SU-DHL-6 (cell line): Measurements from ENCODE around the gene CLIP4.

Source experiments
- H2AFZ ChIP-seq: fragments of 200-600 bp; sonication (generic); 2 replicates; pipeline ENCODE4 v1.6.1; 2014; ENCODE audit warnings: low read depth, mild to moderate bottlenecking, moderate library complexity, mixed read lengths, antibody characterized with exemption, low read length; ENCODE audit not compliant: severe bottlenecking
- H3F3A ChIP-seq: fragments of 200-600 bp; shearing (Covaris generic); 2 replicates; pipeline ENCODE4 v1.6.0; 2016; ENCODE audit warnings: antibody characterized with exemption, mild to moderate bottlenecking; ENCODE audit not compliant: insufficient read depth
- H3K27ac ChIP-seq: fragments of 200-600 bp; sonication (generic); 2 replicates; pipeline ENCODE4 v1.5.1; 2016; ENCODE audit warnings: low read depth, mild to moderate bottlenecking, low read length, moderate library complexity, mixed read lengths
- H3K27me3 ChIP-seq: fragments of 200-600 bp; sonication (generic), shearing (Covaris generic); 2 replicates; pipeline ENCODE4 v1.6.0; 2014; ENCODE audit warnings: mild to moderate bottlenecking, low read length
- H3K36me3 ChIP-seq: fragments of 200-600 bp; sonication (generic); 2 replicates; pipeline ENCODE4 v1.6.1; 2014; ENCODE audit warnings: mild to moderate bottlenecking, low read length, mixed read lengths
- H3K4me2 ChIP-seq: fragments of 300-600, 200-600 bp; shearing (Covaris generic), sonication (generic); 2 replicates; pipeline ENCODE4 v1.6.0; 2014; ENCODE audit warnings: low read length, low read depth, mild to moderate bottlenecking; ENCODE audit not compliant: poor library complexity, severe bottlenecking
- H3K4me3 ChIP-seq: fragments of 200-600 bp; sonication (generic); 2 replicates; pipeline ENCODE4 v1.5.1; 2014; ENCODE audit warnings: antibody characterized with exemption, low read length, mild to moderate bottlenecking, mixed read lengths; ENCODE audit not compliant: insufficient read depth, poor library complexity, severe bottlenecking
- H3K79me2 ChIP-seq: fragments of 200-600 bp; sonication (generic); 2 replicates; pipeline ENCODE4 v1.6.1; 2014; ENCODE audit warnings: mild to moderate bottlenecking, low read length, moderate library complexity; ENCODE audit not compliant: insufficient read depth
- H3K9ac ChIP-seq: fragments of 200-600 bp; sonication (generic); 2 replicates; pipeline ENCODE4 v1.7.0; 2014; ENCODE audit warnings: mild to moderate bottlenecking, low read length
- H3K9me2 ChIP-seq: fragments of 200-600 bp; sonication (generic); replicated peaks from 2 replicates; pipeline ENCODE4 v1.6.1; 2014; ENCODE audit warnings: low read length; ENCODE audit not compliant: insufficient read depth
- H3K9me3 ChIP-seq: fragments of 200-600 bp; sonication (generic); 2 replicates; pipeline ENCODE4 v1.6.1; 2014; ENCODE audit warnings: low read length, mixed read lengths; ENCODE audit not compliant: insufficient read depth
- H4K20me1 ChIP-seq: fragments of 200-600 bp; sonication (generic); 2 replicates; pipeline ENCODE4 v1.6.1; 2014; ENCODE audit warnings: low read depth, mild to moderate bottlenecking, antibody characterized with exemption, low read length, moderate library complexity, mixed read lengths
- EZH2phosphoT487 ChIP-seq: fragments of 200-600 bp; sonication (generic), shearing (Covaris generic); conservative IDR thresholded peaks from 2 replicates; pipeline ENCODE4 v1.6.1; 2018; ENCODE audit warnings: mild to moderate bottlenecking, antibody characterized with exemption, low read length, moderate library complexity, mixed read lengths
- TF ChIP-seq, protein P1 (sequence below): fragments of 200-600 bp; sonication (generic); IDR thresholded peaks from one replicate; pipeline ENCODE4 v1.5.1; 2017; ENCODE audit warnings: antibody characterized with exemption, mild to moderate bottlenecking, low read length, moderate library complexity; ENCODE audit not compliant: insufficient read depth, poor library complexity, severe bottlenecking

CLIP4 gene

DNA sequence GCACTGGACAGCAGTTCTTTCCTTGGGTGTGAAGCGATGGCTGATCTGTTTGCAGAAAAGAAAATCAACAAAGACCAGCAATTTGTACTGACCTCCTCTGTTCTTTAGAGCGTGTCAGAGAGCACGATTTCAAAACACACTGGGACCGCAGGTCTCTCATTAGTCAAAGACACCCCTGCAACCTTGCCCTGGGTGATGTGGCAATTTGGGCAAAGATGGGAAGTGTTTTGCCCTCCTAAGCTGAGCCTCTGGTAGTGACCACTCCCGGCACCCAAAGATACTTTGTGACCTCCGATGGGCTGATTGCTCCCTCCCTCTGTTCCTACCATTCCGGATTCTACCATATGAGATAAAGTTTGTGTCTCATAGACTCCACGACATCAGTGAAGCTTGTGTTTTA is 18.2 kb upstream of the CLIP4 start:
- Histone ChIP-seq H3F3A (no peaks in the 10 kb centered on the region), H4K20me1 (no peaks in the 10 kb centered on the region), H3K36me3 (no peaks in the 10 kb centered on the region), H3K4me2 (no peak overlapping the region), H3K9me3 (no peaks in the 10 kb centered on the region), H2AFZ (no peak overlapping the region), H3K27ac (no peak overlapping the region), H3K4me3 (no peak overlapping the region), H3K9me2 (no peaks in the 10 kb centered on the region), H3K27me3 (no peaks in the 10 kb centered on the region), H3K79me2 (no peaks in the 10 kb centered on the region), H3K9ac (no peak overlapping the region)
- no peak for TF ChIP-seq EZH2phosphoT487
- TF ChIP-seq, protein P1, sequence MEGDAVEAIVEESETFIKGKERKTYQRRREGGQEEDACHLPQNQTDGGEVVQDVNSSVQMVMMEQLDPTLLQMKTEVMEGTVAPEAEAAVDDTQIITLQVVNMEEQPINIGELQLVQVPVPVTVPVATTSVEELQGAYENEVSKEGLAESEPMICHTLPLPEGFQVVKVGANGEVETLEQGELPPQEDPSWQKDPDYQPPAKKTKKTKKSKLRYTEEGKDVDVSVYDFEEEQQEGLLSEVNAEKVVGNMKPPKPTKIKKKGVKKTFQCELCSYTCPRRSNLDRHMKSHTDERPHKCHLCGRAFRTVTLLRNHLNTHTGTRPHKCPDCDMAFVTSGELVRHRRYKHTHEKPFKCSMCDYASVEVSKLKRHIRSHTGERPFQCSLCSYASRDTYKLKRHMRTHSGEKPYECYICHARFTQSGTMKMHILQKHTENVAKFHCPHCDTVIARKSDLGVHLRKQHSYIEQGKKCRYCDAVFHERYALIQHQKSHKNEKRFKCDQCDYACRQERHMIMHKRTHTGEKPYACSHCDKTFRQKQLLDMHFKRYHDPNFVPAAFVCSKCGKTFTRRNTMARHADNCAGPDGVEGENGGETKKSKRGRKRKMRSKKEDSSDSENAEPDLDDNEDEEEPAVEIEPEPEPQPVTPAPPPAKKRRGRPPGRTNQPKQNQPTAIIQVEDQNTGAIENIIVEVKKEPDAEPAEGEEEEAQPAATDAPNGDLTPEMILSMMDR = no peak

DNA sequence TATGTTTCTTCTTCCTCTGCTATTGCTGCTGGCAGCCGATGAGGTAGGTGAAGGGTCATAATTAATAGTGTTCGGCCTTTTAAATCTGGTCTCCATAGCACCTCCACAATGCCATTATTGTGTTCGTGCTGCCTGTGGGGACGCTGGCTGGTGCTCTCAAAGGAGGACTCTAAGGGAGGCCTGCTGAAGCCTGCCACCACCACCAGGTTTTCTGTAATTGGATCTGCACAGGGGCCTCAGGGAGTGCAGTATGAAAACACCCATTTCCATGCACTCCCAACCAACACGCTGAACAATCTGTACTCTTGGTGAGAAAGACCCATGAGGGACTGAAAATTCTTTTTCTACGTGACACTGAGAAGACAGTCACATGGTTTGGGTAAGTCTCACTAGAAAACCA is 17.6 kb upstream of the CLIP4 start:
- no peaks in the 10 kb centered on the region for H3K27me3 ChIP-seq
- H3K36me3 ChIP-seq = no peaks in the 10 kb centered on the region
- H2AFZ ChIP-seq = no peak overlapping the region
- TF ChIP-seq EZH2phosphoT487 = no peak
- TF ChIP-seq, protein P1 = no peak
- no peak overlapping the region for H3K4me2 ChIP-seq
- H3K4me3 ChIP-seq = no peak overlapping the region
- H3K9me2 ChIP-seq = no peaks in the 10 kb centered on the region
- no peaks in the 10 kb centered on the region for H3K9me3 ChIP-seq
- no peaks in the 10 kb centered on the region for H3F3A ChIP-seq
- no peak overlapping the region for H3K27ac ChIP-seq
- H3K9ac ChIP-seq = no peak overlapping the region
- H3K79me2 ChIP-seq = no peaks in the 10 kb centered on the region
- H4K20me1 ChIP-seq = no peaks in the 10 kb centered on the region

DNA sequence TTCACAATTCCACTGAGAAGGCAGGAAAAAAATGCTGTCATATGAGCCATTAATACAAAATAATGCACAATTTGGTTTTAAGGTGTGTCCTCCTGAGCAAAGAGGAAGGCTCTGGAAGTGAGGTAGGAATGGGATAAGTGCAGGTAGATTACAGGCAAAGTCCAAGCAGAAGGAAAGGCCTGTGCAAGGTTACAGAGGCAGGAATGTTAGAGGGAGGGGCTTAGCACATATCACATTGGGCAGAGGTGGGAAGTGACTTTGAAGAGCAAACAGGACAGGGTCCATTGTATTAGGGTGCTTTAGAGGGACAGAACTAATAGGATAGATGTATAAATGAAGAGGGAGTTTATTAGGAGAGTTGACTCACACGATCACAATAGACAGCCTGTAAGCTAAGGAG is 14.7 kb upstream of the CLIP4 start:
- Histone ChIP-seq H3K4me2 (no peak overlapping the region), H3K9ac (no peak overlapping the region), H3K27me3 (no peaks in the 10 kb centered on the region), H3K27ac (no peak overlapping the region), H3K4me3 (no peak overlapping the region), H3K36me3 (no peaks in the 10 kb centered on the region), H3K9me3 (no peaks in the 10 kb centered on the region), H3K9me2 (no peaks in the 10 kb centered on the region), H2AFZ (no peak overlapping the region), H3K79me2 (no peaks in the 10 kb centered on the region), H4K20me1 (no peaks in the 10 kb centered on the region), H3F3A (no peaks in the 10 kb centered on the region)
- TF ChIP-seq EZH2phosphoT487 = no peak
- TF ChIP-seq, protein P1 = no peak
